GM18502 (cell line): Measurements from ENCODE around the gene FGFRL1.

ENCODE experiments used
- ATAC-seq: cut with Tn5 transposase; IDR thresholded peaks from one replicate; pipeline ENCODE4 v1.9.1; 2021; ENCODE audit warnings: mild to moderate bottlenecking; ENCODE audit not compliant: unreplicated experiment, poor library complexity

FGFRL1 gene

GRCh38 chr4:1060621-1061020 is 49.2 kb downstream of the FGFRL1 start:
- ATAC-seq, result no peak

GRCh38 chr4:1061056-1061700 is 49.8 kb downstream of the FGFRL1 start:
- ATAC-seq, result no peak

DNA sequence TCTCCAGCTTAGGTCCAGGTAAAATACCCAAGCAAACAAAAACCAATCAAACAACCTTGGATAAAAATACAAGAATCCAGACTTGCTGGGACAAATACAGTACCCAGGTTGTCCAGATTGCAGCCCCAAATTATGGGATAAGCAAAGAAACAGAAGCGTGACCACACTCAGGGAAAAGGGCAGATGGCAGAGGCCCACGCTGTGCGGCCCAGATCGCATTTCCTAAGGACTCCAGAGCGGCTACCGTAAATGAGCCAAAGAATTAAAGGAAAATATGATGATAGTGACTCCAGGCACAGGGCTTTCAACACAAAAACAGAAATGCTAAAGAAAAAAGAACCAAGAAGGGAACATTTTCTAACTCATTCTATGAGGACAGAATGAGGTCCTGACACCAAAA is 50.3 kb downstream of the FGFRL1 start:
- no peak for ATAC-seq

DNA sequence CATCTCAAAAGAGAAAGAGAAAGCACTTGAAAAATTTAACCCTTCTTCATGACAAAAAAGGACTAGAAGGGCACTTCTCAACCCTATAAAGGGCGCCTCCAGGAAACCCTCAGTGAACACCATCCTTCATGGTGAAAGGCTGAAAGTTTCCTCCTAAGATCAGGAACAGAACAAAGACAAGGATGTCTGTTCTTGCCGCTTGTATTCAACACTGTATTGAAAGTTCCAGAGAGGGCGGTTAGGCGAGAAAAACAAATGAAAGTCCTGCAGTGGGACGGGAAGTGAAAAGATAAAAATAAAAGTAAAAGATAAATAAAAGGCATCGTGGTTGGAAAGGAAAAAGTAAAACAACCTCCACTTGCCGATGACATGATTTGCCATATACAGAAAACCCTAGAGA is 51.0 kb downstream of the FGFRL1 start:
- no peak for ATAC-seq

DNA sequence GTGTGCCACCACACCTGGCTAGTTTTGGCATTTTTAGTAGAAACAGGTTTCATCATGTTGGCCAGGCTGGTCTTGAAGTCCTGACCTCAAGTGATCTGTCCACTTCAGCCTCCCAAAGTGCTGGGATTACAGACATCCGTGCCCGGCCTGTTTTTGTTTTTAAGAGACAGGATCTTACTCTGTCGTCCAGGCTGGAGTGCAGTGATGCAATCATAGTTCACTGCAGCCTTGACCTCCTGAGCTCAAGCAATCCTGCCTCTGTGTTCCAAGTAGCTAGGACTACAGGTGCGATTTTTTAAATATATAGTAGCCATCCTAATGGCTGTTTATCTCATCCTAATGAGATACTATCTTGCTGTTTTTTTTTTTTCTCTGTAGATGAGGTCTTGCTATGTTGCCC is 54.3 kb downstream of the FGFRL1 start:
- no peak for ATAC-seq

GRCh38 chr4:1069394-1069793 is 58.0 kb downstream of the FGFRL1 start:
- no peak for ATAC-seq

DNA sequence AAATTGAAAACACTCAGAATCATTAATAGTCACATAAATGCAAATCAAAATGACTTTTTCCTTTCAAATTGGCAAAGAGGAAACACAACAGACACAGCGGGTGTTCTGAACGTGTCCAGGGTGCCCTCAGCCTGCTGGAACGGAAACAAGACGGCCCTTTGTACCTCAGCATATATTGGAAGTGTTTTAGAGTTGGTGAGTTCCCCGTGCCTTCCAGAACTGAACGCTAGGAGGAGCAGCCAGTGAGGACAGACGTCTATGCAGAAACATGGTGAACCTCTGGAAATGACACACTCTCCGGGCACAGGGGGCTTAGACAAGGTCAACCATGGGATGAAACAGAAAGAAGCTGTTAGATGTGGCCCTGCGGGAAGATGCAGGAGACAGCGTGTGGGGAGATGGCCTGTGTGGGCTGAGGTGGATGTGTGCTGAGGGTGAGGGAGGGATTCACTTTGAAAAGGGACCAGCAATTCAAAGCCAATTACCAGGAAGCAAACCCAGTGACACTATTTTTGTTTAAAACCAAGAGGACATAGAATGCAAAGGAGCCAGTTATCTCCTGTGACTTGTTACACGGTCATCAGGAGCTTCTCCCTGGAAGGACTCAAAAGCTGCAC is 61.5 kb downstream of the FGFRL1 start:
- no peak for ATAC-seq

- ATAC-seq, result no peak
Measured at GRCh38 chr4:1074077-1074476, 62.7 kb downstream of the FGFRL1 start.

GRCh38 chr4:1075225-1075624 is 63.8 kb downstream of the FGFRL1 start:
- no peak for ATAC-seq

- no peak for ATAC-seq
Measured at GRCh38 chr4:1075809-1076699, 64.6 kb downstream of the FGFRL1 start.
